ENCODE data around the gene PNPLA4. TPM values are rescaled to one million over a fixed set of nuclear protein-coding genes. Genes with fewer than 3 reads are reported as not detected.

PNPLA4 gene
- total and polyA plus RNA-seq, 4 donors: 10.1 to 28.3 (median 15.4) TPM

- TF ChIP-seq HNF4A (conservative IDR thresholded peaks at IDR 0.05) (no peak), EGR1 (IDR thresholded peaks at IDR 0.05; ENCODE audit: low read depth in 2 of 2) (no peak), RXRA (IDR thresholded peaks at IDR 0.05) (no peak), FOXA2 (IDR thresholded peaks at IDR 0.05) (no peak)
These were observed 712 bp downstream of the PNPLA4 start (continued) for GRCh38 chrX:7926501-7926900.

DNA sequence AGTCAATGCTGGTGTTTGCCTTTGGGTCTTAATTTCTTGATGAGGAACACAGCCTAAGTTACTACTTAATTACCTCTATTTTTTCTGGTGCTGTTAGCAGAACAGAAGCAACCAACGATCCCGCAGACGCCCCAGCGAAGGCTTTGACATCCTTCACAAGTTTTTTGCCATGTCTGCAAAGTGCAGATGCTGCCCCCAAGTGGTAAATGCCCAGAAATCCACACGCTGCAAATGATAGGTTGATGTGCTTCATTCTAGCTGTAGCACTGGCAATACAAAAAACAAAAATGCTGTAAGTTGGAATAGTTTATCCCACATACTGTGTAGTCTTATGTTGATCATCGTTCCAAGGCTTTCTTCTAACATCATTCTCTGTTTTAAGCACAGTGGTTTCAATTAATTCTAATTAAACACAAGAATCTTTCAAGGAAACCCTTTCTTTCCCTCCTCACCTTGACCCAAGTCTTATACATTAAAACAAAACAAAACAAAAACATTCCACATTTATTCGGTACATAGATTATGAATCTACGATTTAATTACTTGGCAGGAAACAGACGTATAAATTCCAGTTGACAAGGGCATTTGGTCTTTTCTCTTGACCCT lies 1.2 kb downstream of the PNPLA4 start:
- Histone ChIP-seq H3K4me3 (ENCODE audit: low read depth in 1 of 3, low read length in 3 of 3) (peak overlapping the region in 2 of 3 donors; percentile 76 to 84), H3K9ac (ENCODE audit: low read depth in 1 of 2, low read length in 2 of 2) (peak overlapping the region in 1 of 2 donors; percentile 83), H3K27me3 (ENCODE audit: control insufficient read depth in 4 of 4, insufficient read depth in 4 of 4, low read length in 3 of 4) (no peaks in the 10 kb centered on the region), H3K27ac (ENCODE audit: low read depth in 1 of 2, low read length in 2 of 2) (peak overlapping the region in 1 of 2 donors; percentile 91), H3K4me1 (ENCODE audit: control insufficient read depth in 4 of 4, insufficient read depth in 4 of 4, low read length in 3 of 4) (peaks cover 0 to 41% (median 34%) of the 10 kb centered on the region in 4 donors), H3K9me3 (ENCODE audit: control insufficient read depth in 4 of 4, low read length in 3 of 4) (no peaks in the 10 kb centered on the region), H3K36me3 (ENCODE audit: control insufficient read depth in 4 of 4, insufficient read depth in 3 of 4, low read depth in 1 of 4, low read length in 3 of 4) (peaks cover 0 to 6% (median 4%) of the 10 kb centered on the region in 4 donors)
- peak; percentile 39 for DNase-seq (ENCODE audit: low spot score)
- WGBS: 8% methylated on average over 9 of the region's 9 CpGs
- TF ChIP-seq HNF4A (conservative IDR thresholded peaks at IDR 0.05) (peak in 1 of 2 donors; percentile 6), FOXA2 (IDR thresholded peaks at IDR 0.05) (no peak), RAD21 (IDR thresholded peaks at IDR 0.05) (peak; percentile 79 to 91)
- TF ChIP-seq, protein P1, sequence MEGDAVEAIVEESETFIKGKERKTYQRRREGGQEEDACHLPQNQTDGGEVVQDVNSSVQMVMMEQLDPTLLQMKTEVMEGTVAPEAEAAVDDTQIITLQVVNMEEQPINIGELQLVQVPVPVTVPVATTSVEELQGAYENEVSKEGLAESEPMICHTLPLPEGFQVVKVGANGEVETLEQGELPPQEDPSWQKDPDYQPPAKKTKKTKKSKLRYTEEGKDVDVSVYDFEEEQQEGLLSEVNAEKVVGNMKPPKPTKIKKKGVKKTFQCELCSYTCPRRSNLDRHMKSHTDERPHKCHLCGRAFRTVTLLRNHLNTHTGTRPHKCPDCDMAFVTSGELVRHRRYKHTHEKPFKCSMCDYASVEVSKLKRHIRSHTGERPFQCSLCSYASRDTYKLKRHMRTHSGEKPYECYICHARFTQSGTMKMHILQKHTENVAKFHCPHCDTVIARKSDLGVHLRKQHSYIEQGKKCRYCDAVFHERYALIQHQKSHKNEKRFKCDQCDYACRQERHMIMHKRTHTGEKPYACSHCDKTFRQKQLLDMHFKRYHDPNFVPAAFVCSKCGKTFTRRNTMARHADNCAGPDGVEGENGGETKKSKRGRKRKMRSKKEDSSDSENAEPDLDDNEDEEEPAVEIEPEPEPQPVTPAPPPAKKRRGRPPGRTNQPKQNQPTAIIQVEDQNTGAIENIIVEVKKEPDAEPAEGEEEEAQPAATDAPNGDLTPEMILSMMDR (IDR thresholded peaks at IDR 0.05; ENCODE audit: low read depth, low read length, missing input control): peak; percentile 66

DNA sequence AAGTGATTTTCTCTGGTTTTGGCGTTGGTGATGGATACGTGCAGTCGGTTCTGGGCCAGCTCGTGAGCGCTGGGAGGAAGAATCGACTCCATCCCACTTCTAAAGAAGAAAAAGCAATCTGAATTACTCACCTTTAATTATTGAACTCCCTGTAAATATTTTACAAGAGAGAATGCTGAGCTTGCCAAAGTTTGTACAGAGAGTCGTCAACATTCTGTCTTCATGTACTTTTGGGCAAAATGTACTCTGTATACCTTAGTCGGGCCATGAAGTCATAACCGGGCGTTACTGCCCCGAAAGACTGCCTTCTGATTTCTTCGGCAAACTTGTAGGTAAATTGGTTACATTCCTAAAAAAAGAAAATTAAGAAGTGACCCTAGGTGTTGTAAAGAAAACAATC lies 5.5 kb downstream of the PNPLA4 start:
- no peak overlapping the region for H3K9ac ChIP-seq (ENCODE audit: low read depth in 1 of 2, low read length in 2 of 2)
- no peaks in the 10 kb centered on the region for H3K27me3 ChIP-seq (ENCODE audit: control insufficient read depth in 4 of 4, insufficient read depth in 4 of 4, low read length in 3 of 4)
- H3K27ac ChIP-seq (ENCODE audit: low read depth in 1 of 2, low read length in 2 of 2): no peak overlapping the region
- peaks cover 0 to 30% (median 26%) of the 10 kb centered on the region in 4 donors for H3K4me1 ChIP-seq (ENCODE audit: control insufficient read depth in 4 of 4, insufficient read depth in 4 of 4, low read length in 3 of 4)
- WGBS: 43% methylated on average over 12 of the region's 12 CpGs
- DNase-seq (ENCODE audit: low spot score): no peak
- peaks cover 0 to 33% (median 18%) of the 10 kb centered on the region in 4 donors for H3K36me3 ChIP-seq (ENCODE audit: control insufficient read depth in 4 of 4, insufficient read depth in 3 of 4, low read depth in 1 of 4, low read length in 3 of 4)
- no peak overlapping the region for H3K4me3 ChIP-seq (ENCODE audit: low read depth in 1 of 3, low read length in 3 of 3)
- no peaks in the 10 kb centered on the region for H3K9me3 ChIP-seq (ENCODE audit: control insufficient read depth in 4 of 4, low read length in 3 of 4)
- no peak for TF ChIP-seq RAD21 (IDR thresholded peaks at IDR 0.05)
- TF ChIP-seq ATF3 (IDR thresholded peaks at IDR 0.05): no peak
- no peak for TF ChIP-seq SP1 (IDR thresholded peaks at IDR 0.05)
- TF ChIP-seq ZBTB33 (IDR thresholded peaks at IDR 0.05): no peak
- no peak for TF ChIP-seq TAF1 (conservative IDR thresholded peaks at IDR 0.05)
- TF ChIP-seq RXRA (IDR thresholded peaks at IDR 0.05): no peak
- no peak for TF ChIP-seq GABPA (IDR thresholded peaks at IDR 0.05 in 1 of 2, conservative IDR thresholded peaks at IDR 0.05 in 1 of 2)
- TF ChIP-seq, protein P1 (IDR thresholded peaks at IDR 0.05; ENCODE audit: low read depth, low read length, missing input control): no peak
- TF ChIP-seq FOXA2 (IDR thresholded peaks at IDR 0.05): no peak
- no peak for TF ChIP-seq MAX (IDR thresholded peaks at IDR 0.05)
- no peak for TF ChIP-seq FOXA1 (IDR thresholded peaks at IDR 0.05)
- no peak for TF ChIP-seq JUND (IDR thresholded peaks at IDR 0.05)
- TF ChIP-seq NR2F2 (IDR thresholded peaks at IDR 0.05): no peak
- no peak for TF ChIP-seq YY1 (IDR thresholded peaks at IDR 0.05)
- TF ChIP-seq HNF4G (IDR thresholded peaks at IDR 0.05): no peak
- TF ChIP-seq, protein P2, sequence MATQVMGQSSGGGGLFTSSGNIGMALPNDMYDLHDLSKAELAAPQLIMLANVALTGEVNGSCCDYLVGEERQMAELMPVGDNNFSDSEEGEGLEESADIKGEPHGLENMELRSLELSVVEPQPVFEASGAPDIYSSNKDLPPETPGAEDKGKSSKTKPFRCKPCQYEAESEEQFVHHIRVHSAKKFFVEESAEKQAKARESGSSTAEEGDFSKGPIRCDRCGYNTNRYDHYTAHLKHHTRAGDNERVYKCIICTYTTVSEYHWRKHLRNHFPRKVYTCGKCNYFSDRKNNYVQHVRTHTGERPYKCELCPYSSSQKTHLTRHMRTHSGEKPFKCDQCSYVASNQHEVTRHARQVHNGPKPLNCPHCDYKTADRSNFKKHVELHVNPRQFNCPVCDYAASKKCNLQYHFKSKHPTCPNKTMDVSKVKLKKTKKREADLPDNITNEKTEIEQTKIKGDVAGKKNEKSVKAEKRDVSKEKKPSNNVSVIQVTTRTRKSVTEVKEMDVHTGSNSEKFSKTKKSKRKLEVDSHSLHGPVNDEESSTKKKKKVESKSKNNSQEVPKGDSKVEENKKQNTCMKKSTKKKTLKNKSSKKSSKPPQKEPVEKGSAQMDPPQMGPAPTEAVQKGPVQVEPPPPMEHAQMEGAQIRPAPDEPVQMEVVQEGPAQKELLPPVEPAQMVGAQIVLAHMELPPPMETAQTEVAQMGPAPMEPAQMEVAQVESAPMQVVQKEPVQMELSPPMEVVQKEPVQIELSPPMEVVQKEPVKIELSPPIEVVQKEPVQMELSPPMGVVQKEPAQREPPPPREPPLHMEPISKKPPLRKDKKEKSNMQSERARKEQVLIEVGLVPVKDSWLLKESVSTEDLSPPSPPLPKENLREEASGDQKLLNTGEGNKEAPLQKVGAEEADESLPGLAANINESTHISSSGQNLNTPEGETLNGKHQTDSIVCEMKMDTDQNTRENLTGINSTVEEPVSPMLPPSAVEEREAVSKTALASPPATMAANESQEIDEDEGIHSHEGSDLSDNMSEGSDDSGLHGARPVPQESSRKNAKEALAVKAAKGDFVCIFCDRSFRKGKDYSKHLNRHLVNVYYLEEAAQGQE (IDR thresholded peaks at IDR 0.05): no peak
- TF ChIP-seq EGR1 (IDR thresholded peaks at IDR 0.05; ENCODE audit: low read depth in 2 of 2): no peak
- no peak for TF ChIP-seq HNF4A (conservative IDR thresholded peaks at IDR 0.05)

All from liver (tissue), 9 donors.